ENCODE results near the gene CNTNAP2. TPM values are rescaled to one million over a fixed set of nuclear protein-coding genes. Genes with fewer than 3 reads are reported as not detected.
"Not testable (repeated sequence)": the region's sequence is repeated elsewhere in the genome, so short reads cannot be mapped to it uniquely, and the experiment has no call there.

Gene CNTNAP2
- total and polyA plus RNA-seq, 11 donors: 0.01 to 2.6 (median 0.31) TPM; not detected in 3

- no peak for ATAC-seq
- no peak for DNase-seq
- intact Hi-C loops (cut with DNase I): no loop called here
- WGBS, 4 donors: 91 to 95% (median 94%) methylated on average over 4 of the region's 4 CpGs
- peaks cover 0 to 7% (median 0%) of the 10 kb centered on the region in 12 donors for H3K9me3 ChIP-seq
- no peak overlapping the region for H3K27ac ChIP-seq
- H3K4me3 ChIP-seq: no peak overlapping the region
- TF ChIP-seq, protein P1, sequence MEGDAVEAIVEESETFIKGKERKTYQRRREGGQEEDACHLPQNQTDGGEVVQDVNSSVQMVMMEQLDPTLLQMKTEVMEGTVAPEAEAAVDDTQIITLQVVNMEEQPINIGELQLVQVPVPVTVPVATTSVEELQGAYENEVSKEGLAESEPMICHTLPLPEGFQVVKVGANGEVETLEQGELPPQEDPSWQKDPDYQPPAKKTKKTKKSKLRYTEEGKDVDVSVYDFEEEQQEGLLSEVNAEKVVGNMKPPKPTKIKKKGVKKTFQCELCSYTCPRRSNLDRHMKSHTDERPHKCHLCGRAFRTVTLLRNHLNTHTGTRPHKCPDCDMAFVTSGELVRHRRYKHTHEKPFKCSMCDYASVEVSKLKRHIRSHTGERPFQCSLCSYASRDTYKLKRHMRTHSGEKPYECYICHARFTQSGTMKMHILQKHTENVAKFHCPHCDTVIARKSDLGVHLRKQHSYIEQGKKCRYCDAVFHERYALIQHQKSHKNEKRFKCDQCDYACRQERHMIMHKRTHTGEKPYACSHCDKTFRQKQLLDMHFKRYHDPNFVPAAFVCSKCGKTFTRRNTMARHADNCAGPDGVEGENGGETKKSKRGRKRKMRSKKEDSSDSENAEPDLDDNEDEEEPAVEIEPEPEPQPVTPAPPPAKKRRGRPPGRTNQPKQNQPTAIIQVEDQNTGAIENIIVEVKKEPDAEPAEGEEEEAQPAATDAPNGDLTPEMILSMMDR (IDR thresholded peaks at IDR 0.05): no peak
- no peak for TF ChIP-seq POLR2A (IDR thresholded peaks at IDR 0.05)
- H3K36me3 ChIP-seq: no peaks in the 10 kb centered on the region
- H3K4me1 ChIP-seq: no peaks in the 10 kb centered on the region
- H3K27me3 ChIP-seq: peaks cover 0 to 4% (median 0%) of the 10 kb centered on the region in 9 donors
These were observed 2346.6 kb downstream of the CNTNAP2 start for GRCh38 chr7:148463210-148463609.

DNA sequence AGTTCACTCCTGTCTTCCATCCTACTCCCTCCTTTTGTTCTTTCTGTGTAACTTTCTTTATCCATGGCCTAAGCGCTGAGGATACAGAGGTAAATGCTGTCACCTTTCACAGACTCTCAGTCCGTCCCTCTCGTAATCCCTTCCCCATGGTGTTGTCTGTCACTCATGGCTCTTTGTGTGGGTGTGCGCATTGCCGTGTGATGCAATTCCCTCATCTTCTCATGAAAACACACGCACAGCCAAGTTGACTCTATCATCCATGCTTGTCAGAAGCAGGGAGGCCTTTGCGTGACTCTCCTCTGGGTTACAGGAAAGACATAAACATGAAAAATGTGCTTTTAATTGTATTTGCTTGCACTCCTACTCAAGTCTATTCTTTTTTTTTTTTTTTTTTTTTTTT, 2348.3 kb downstream of the CNTNAP2 start:
- peaks cover 0 to 7% (median 0%) of the 10 kb centered on the region in 12 donors for H3K9me3 ChIP-seq
- H3K4me1 ChIP-seq: no peaks in the 10 kb centered on the region
- ATAC-seq (no peak), DNase-seq (no peak)
- WGBS, 4 donors: 84 to 89% (median 87%) methylated on average over 7 of the region's 7 CpGs
- intact Hi-C loops (cut with DNase I): no loop called here
- TF ChIP-seq, protein P1 (IDR thresholded peaks at IDR 0.05): no peak
- no peak for TF ChIP-seq POLR2A (IDR thresholded peaks at IDR 0.05)
- no peaks in the 10 kb centered on the region for H3K36me3 ChIP-seq
- no peak overlapping the region for H3K27ac ChIP-seq
- H3K27me3 ChIP-seq: peaks cover 0 to 4% (median 0%) of the 10 kb centered on the region in 9 donors
- no peak overlapping the region for H3K4me3 ChIP-seq

DNA sequence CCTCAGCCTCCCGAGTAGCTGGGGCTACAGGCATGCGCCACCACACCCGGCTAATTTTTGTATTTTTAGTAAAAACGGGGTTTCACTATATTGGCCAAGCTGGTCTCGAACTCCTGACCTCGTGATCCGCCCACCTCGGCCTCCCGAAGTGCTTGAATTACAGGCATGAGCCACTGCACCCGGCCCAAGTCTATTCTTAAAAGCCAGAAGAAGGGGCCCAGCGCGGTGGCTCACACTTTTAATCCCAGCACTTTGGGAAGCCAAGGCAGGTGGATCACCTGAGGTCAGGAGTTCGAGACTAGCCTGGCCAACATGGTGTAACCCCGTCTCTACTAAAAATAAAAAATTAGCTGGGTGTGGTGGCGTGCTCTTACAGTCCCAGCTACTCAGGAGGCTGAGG, 2348.8 kb downstream of the CNTNAP2 start:
- H3K27ac ChIP-seq; H3K9me3 ChIP-seq; H3K4me1 ChIP-seq; intact Hi-C loops (cut with DNase I); H3K4me3 ChIP-seq; DNase-seq; ATAC-seq; H3K36me3 ChIP-seq; H3K27me3 ChIP-seq: not testable (repeated sequence)
- WGBS, 4 donors: 90 to 95% (median 93%) methylated on average over 15 of the region's 15 CpGs

DNA sequence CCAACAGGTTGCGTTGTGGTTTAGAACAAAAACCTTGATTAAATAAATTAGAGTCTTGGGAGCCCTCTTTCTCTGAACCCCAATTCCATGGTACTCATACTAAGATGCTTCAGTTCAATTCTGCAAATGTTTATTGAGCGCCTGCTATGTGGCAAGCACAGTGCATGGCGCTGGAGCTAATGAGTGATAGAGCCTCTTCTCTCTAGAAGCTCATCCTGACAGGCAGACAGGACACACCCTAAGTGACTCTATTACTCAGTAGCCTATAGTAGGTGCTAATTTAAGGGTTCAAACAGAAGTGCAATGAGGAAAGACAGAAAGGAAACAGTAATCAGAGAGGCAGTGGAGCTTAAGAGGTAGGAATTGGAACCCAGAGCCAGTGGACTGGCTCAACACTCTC, 2349.5 kb downstream of the CNTNAP2 start:
- Histone ChIP-seq H3K4me1 (no peaks in the 10 kb centered on the region), H3K27me3 (peaks cover 0 to 4% (median 0%) of the 10 kb centered on the region in 9 donors), H3K9me3 (peaks cover 0 to 7% (median 0%) of the 10 kb centered on the region in 12 donors), H3K27ac (no peak overlapping the region), H3K36me3 (no peaks in the 10 kb centered on the region), H3K4me3 (no peak overlapping the region)
- 85 to 93% (median 92%) methylated on average over 3 of the region's 3 CpGs for WGBS, 4 donors
- TF ChIP-seq, protein P1 (IDR thresholded peaks at IDR 0.05): no peak
- TF ChIP-seq POLR2A (IDR thresholded peaks at IDR 0.05): no peak
- DNase-seq: no peak
- intact Hi-C loops (cut with DNase I): no loop called here
- ATAC-seq: no peak

GRCh38 chr7:148468700-148469098, 2352.1 kb downstream of the CNTNAP2 start:
- Histone ChIP-seq H3K27ac (no peak overlapping the region), H3K9me3 (no peaks in the 10 kb centered on the region), H3K27me3 (peaks cover 0 to 7% (median 0%) of the 10 kb centered on the region in 9 donors), H3K4me3 (no peak overlapping the region), H3K4me1 (no peaks in the 10 kb centered on the region), H3K36me3 (no peaks in the 10 kb centered on the region)
- DNase-seq: no peak
- ATAC-seq: no peak
- intact Hi-C loops (cut with DNase I): no loop called here
- no peak for TF ChIP-seq POLR2A (IDR thresholded peaks at IDR 0.05)
- TF ChIP-seq, protein P1 (IDR thresholded peaks at IDR 0.05): no peak
- WGBS, 4 donors: 88 to 91% (median 89%) methylated on average over 7 of the region's 7 CpGs

Data from heart left ventricle (tissue), 16 donors.